ENCODE results near the gene CTAG2. TPM values are rescaled to one million over a fixed set of nuclear protein-coding genes. Genes with fewer than 3 reads are reported as not detected.
"Not testable (repeated sequence)": the region's sequence is repeated elsewhere in the genome, so short reads cannot be mapped to it uniquely, and the experiment has no call there.

CTAG2 gene
- total RNA-seq, 1 donor from 2014 or later, result not detected

DNA sequence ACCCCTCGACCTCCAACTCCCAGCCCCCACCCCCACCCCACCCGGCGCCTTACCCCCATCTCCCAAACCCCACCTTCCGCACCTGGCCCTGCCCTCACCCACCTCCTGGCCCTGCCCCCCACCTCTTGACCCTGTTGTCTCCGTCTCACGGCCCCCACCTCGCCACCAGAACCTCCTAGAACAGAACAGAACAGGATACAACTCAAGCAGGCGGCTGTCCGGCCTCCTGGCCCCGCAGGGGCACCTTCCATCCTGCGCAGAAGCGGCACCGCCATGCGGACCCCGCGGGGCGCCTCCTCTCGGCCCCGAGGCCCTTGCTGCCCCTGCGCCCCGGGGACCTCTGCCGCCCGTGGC is 354 bp downstream of the CTAG2 start:
- H3K27ac ChIP-seq, result no peak overlapping the region
- H3K36me3 ChIP-seq, result no peaks in the 10 kb centered on the region
- peak; percentile 60 to 67 for DNase-seq (ENCODE audit: extremely low spot score in 2 of 2)
- H3K27me3 ChIP-seq, result no peaks in the 10 kb centered on the region
- H3K9me3 ChIP-seq, result no peaks in the 10 kb centered on the region
- H3K4me1 ChIP-seq, result no peaks in the 10 kb centered on the region
- TF ChIP-seq POLR2A (IDR thresholded peaks at IDR 0.05) (no peak), POLR2AphosphoS5 (IDR thresholded peaks at IDR 0.05; ENCODE audit: insufficient read depth in 1 of 2, low read depth in 1 of 2) (no peak)
- TF ChIP-seq, protein P1, sequence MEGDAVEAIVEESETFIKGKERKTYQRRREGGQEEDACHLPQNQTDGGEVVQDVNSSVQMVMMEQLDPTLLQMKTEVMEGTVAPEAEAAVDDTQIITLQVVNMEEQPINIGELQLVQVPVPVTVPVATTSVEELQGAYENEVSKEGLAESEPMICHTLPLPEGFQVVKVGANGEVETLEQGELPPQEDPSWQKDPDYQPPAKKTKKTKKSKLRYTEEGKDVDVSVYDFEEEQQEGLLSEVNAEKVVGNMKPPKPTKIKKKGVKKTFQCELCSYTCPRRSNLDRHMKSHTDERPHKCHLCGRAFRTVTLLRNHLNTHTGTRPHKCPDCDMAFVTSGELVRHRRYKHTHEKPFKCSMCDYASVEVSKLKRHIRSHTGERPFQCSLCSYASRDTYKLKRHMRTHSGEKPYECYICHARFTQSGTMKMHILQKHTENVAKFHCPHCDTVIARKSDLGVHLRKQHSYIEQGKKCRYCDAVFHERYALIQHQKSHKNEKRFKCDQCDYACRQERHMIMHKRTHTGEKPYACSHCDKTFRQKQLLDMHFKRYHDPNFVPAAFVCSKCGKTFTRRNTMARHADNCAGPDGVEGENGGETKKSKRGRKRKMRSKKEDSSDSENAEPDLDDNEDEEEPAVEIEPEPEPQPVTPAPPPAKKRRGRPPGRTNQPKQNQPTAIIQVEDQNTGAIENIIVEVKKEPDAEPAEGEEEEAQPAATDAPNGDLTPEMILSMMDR (IDR thresholded peaks at IDR 0.05), result no peak
- H3K4me3 ChIP-seq, result no peak overlapping the region
- intact Hi-C loops (cut with DNase I), result no loop called here

DNA sequence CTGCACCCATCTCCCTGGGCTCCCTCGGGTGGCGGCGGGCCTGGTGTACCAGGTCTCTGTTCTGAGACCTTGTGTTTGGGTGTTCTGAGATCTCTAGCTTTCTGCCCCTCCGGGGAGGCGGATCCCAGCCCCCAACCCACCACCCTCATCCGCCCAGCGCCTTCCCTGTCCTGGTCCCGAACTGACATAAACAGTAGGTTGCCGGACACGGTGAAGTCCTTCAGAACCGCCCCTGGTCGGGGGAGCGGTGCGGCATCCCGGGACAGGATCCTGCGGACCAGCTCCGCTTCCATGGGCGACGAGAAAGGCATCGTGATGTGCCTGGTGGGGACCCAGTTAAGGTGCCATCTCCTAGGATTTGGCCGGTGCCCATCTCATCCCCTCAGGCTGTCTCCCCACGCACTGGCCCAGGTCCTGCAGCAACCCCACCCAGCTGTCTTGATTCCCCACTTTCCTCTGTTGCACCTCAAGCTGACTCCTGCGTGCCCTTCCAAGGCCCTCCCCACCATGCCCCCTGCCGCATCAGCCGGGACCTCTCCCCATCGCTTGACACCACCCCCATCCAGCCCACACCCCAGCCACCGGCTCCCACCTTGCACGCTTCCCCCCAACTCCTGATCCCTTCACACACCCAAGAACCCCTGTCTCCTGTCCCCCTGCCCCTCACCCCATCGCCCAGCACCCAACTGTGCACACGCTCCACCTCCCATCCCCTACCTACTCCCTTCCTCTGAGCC is 900 bp downstream of the CTAG2 start:
- no peak overlapping the region for H3K27ac ChIP-seq
- H3K4me1 ChIP-seq, result no peaks in the 10 kb centered on the region
- H3K4me3 ChIP-seq, result no peak overlapping the region
- intact Hi-C loops (cut with DNase I), result no loop called here
- no peaks in the 10 kb centered on the region for H3K36me3 ChIP-seq
- DNase-seq (ENCODE audit: extremely low spot score in 2 of 2), result peak in 1 of 2 donors; percentile 80
- TF ChIP-seq, protein P1 (IDR thresholded peaks at IDR 0.05), result no peak
- TF ChIP-seq POLR2AphosphoS5 (IDR thresholded peaks at IDR 0.05; ENCODE audit: insufficient read depth in 1 of 2, low read depth in 1 of 2) (no peak), POLR2A (IDR thresholded peaks at IDR 0.05) (no peak)
- H3K27me3 ChIP-seq, result no peaks in the 10 kb centered on the region
- no peaks in the 10 kb centered on the region for H3K9me3 ChIP-seq

DNA sequence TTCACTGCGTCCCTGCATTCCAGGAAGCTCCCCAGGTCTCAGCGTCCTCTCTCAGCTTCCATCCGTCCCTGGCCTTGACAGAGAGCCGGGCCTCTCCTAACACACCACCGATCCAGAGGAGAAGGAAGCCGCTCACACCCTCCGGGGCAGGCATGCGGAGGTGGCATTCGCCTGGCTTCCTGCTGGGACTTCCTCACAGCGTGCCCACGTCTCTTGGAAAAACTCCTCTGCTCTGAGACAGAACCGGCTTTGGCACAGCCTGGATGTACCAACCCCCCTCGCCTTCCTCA is 3.2 kb downstream of the CTAG2 start:
- no peak overlapping the region for H3K4me3 ChIP-seq

GRCh38 chrX:154649503-154650220 is 3.7 kb downstream of the CTAG2 start:
- no peak overlapping the region for H3K27ac ChIP-seq
- H3K9me3 ChIP-seq, result no peaks in the 10 kb centered on the region
- intact Hi-C loops (cut with DNase I), result no loop called here
- H3K27me3 ChIP-seq, result no peaks in the 10 kb centered on the region
- TF ChIP-seq POLR2AphosphoS5 (IDR thresholded peaks at IDR 0.05; ENCODE audit: insufficient read depth in 1 of 2, low read depth in 1 of 2), result no peak
- TF ChIP-seq, protein P1 (IDR thresholded peaks at IDR 0.05), result no peak
- no peak for TF ChIP-seq POLR2A (IDR thresholded peaks at IDR 0.05)
- DNase-seq (ENCODE audit: extremely low spot score in 2 of 2), result peak in 1 of 2 donors; percentile 54
- H3K4me1 ChIP-seq, result no peaks in the 10 kb centered on the region
- H3K36me3 ChIP-seq, result no peaks in the 10 kb centered on the region
- no peak overlapping the region for H3K4me3 ChIP-seq

More for the DNA sequence above, 3.2 kb downstream of the CTAG2 start:
- intact Hi-C loops (cut with DNase I), result no loop called here
- H3K27ac ChIP-seq, result no peak overlapping the region
- H3K36me3 ChIP-seq, result no peaks in the 10 kb centered on the region
- DNase-seq (ENCODE audit: extremely low spot score in 2 of 2), result peak in 1 of 2 donors; percentile 90
- TF ChIP-seq POLR2AphosphoS5 (IDR thresholded peaks at IDR 0.05; ENCODE audit: insufficient read depth in 1 of 2, low read depth in 1 of 2) (no peak), POLR2A (IDR thresholded peaks at IDR 0.05) (no peak)
- TF ChIP-seq, protein P1 (IDR thresholded peaks at IDR 0.05), result no peak
- H3K27me3 ChIP-seq, result no peaks in the 10 kb centered on the region
- no peaks in the 10 kb centered on the region for H3K4me1 ChIP-seq
- no peaks in the 10 kb centered on the region for H3K9me3 ChIP-seq

DNA sequence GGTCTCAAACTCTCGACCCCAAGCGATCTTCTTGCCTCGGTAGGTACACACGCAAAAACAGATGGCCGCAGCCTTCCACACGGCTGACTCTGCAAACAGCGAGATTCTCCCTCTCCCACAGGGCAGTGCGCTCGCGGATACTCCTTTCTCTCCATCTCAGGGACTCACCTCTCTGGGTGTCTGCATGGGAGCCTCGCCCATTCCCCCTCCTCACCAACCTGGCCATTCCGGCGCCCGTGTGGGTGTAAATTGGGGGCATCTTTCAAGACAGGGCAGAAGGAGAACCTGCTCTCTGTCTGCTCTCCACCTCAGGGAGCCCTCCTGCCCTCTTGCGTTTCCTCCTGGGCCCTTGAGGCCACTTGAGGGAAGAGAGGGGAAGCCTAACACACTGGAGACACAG is 4.4 kb downstream of the CTAG2 start:
- DNase-seq (ENCODE audit: extremely low spot score in 2 of 2), result peak in 1 of 2 donors; percentile 42
- H3K9me3 ChIP-seq, result no peaks in the 10 kb centered on the region
- no peaks in the 10 kb centered on the region for H3K36me3 ChIP-seq
- no peak overlapping the region for H3K4me3 ChIP-seq
- no peak overlapping the region for H3K27ac ChIP-seq
- H3K27me3 ChIP-seq, result no peaks in the 10 kb centered on the region
- H3K4me1 ChIP-seq, result no peaks in the 10 kb centered on the region
- TF ChIP-seq, protein P1 (IDR thresholded peaks at IDR 0.05), result no peak
- TF ChIP-seq POLR2A (IDR thresholded peaks at IDR 0.05), result no peak
- TF ChIP-seq POLR2AphosphoS5 (IDR thresholded peaks at IDR 0.05; ENCODE audit: insufficient read depth in 1 of 2, low read depth in 1 of 2), result no peak
- intact Hi-C loops (cut with DNase I), result no loop called here

DNA sequence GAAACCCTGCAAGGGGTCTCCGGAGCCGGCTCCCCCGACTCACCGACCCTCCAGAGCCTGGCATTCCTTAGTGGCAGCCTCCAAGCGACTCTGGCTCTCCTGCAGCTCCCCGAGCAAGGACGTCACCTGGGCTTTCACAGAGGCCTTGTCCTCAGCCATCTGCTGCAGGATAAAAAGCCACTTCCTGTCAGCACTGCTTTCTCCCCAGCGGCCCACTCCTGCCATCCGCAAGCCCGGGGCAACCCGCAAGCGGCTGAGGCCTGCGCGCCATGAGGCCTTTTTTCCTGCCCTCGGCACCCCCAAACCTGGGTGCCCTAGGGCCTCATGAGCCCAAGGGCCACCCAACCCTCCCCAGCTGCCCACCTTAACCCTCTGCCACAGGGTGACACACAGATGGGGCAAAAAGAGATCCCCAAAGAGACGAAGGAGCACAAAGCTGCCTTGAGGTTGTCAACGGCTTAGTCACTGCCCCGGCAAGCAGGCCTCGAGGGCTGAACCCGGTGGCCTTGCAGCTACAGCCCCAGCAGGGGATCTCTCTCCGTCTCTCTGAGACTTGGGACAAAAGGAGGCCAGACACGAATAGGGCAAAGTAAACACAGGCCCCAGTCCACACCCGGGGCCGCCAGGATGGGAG is 7.5 kb downstream of the CTAG2 start:
- H3K4me1 ChIP-seq; DNase-seq (ENCODE audit: extremely low spot score in 2 of 2); H3K27ac ChIP-seq: not testable (repeated sequence)

DNA sequence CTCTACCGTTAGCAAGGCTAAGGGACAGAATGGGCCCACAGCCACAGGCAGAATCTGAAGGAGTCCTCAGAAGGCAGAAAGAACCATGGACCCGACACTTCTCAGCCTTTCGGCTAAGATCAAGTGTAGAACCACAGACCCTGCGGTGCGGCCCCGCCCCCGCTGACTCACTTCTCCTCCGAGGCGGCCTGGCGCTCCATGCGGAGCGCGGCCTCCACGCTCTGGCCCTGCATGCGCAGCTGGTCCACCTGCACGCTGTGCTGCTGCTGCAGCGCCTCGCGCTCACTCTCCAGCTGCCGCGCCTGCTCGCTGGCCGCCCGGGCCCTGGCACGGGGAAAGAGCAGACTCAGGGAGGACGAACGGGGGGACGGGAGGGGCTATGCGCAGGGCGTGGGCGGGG is 9.7 kb downstream of the CTAG2 start:
- intact Hi-C loops (cut with DNase I); DNase-seq (ENCODE audit: extremely low spot score in 2 of 2): not testable (repeated sequence)

More for the DNA sequence above, 7.5 kb downstream of the CTAG2 start:
- intact Hi-C loops (cut with DNase I); H3K27me3 ChIP-seq; H3K4me3 ChIP-seq; H3K9me3 ChIP-seq; H3K36me3 ChIP-seq: not testable (repeated sequence)

More for the DNA sequence above, 9.7 kb downstream of the CTAG2 start:
- H3K4me3 ChIP-seq, H3K27ac ChIP-seq, H3K4me1 ChIP-seq, H3K27me3 ChIP-seq, H3K9me3 ChIP-seq, H3K36me3 ChIP-seq: not testable (repeated sequence)

Measured in vagina (tissue), 2 donors.